H1 (cell line): ENCODE results near the gene BBS1. TPM values are rescaled to one million over a fixed set of nuclear protein-coding genes. Genes with fewer than 3 reads are reported as not detected.

Experiments
- CTCF ChIA-PET: fragments of 300-600 bp; sonication (Branson Sonifier 250); formaldehyde crosslinking; loops from one replicate; lab custom pipeline; 2021; ENCODE audit not compliant: partially characterized antibody; lab: Charles Lee
- POLR2A ChIA-PET: fragments of 300-600 bp; sonication (Branson Sonifier 250); formaldehyde crosslinking; loops from one replicate; lab custom pipeline; 2021; ENCODE audit warnings: inconsistent platforms; ENCODE audit not compliant: partially characterized antibody; lab: Charles Lee
- DNase-seq, 2 experiments: peaks; one replicate each; pipeline versions ENCODE4 v3.0.0 to v3.0.0-alpha.2; 2010 to 2022; ENCODE audit warnings: low spot score in 2 of 2, low read depth in 1 of 2, mixed read lengths in 1 of 2
- FAIRE-seq: peaks from 2 replicates; lab custom pipeline; 2011; peaks lifted over from hg19 to GRCh38; lab: Jason Lieb, UNC
- H2AFZ ChIP-seq: 2 replicates; pipeline ENCODE4 v1.8.1; 2012; ENCODE audit warnings: low read length, inconsistent platforms
- H2AK5ac ChIP-seq: 2 replicates; pipeline ENCODE4 v1.6.1; 2013; ENCODE audit warnings: low read depth, low read length
- H2BK120ac ChIP-seq: replicated peaks from 2 replicates; pipeline ENCODE3; 2013; ENCODE audit warnings: low read depth, low read length, inconsistent platforms
- H2BK12ac ChIP-seq: 2 replicates; pipeline ENCODE4 v1.6.1; 2013; ENCODE audit warnings: low read depth, low read length
- H2BK15ac ChIP-seq: 2 replicates; pipeline ENCODE4 v1.6.1; 2013; ENCODE audit warnings: low read length
- H2BK20ac ChIP-seq: 2 replicates; pipeline ENCODE4 v1.6.1; 2013; ENCODE audit warnings: low read length
- H2BK5ac ChIP-seq: 2 replicates; pipeline ENCODE4 v1.6.1; 2013; ENCODE audit warnings: low read depth, low read length
- H3K14ac ChIP-seq: 2 replicates; pipeline ENCODE4 v1.6.1; 2013; ENCODE audit warnings: inconsistent platforms; ENCODE audit not compliant: insufficient read length
- H3K18ac ChIP-seq: 2 replicates; pipeline ENCODE4 v1.6.1; 2013; ENCODE audit warnings: low read length; ENCODE audit errors: extremely low read depth
- H3K23ac ChIP-seq: 2 replicates; pipeline ENCODE4 v1.6.1; 2013; ENCODE audit warnings: inconsistent platforms; ENCODE audit not compliant: insufficient read length
- H3K23me2 ChIP-seq: 2 replicates; pipeline ENCODE4 v1.6.1; 2013; ENCODE audit warnings: low read depth, low read length
- H3K27ac ChIP-seq: 2 replicates; pipeline ENCODE4 v1.6.1; 2011; ENCODE audit warnings: low read depth, low read length, inconsistent platforms
- H3K27me3 ChIP-seq, 4 experiments: replicated peaks in 1 of 4; 1 replicate in 1 of 4; 2 replicates in 3 of 4; pipeline versions ENCODE4 v1.6.1 to v1.8.1; 2011 to 2013; ENCODE audit warnings: low read length in 3 of 4, mild to moderate bottlenecking in 3 of 4, inconsistent platforms in 2 of 4, mixed read lengths in 2 of 4, moderate library complexity in 1 of 4; ENCODE audit not compliant: control insufficient read depth in 3 of 4, insufficient read depth in 3 of 4; ENCODE audit errors: extremely low read depth in 1 of 4
- H3K36me3 ChIP-seq, 4 experiments: 2 replicates each; pipeline versions ENCODE4 v1.6.1 to v1.8.1; 2011 to 2013; ENCODE audit warnings: mild to moderate bottlenecking in 4 of 4, low read length in 3 of 4, moderate library complexity in 2 of 4, control low read depth in 1 of 4, inconsistent platforms in 1 of 4; ENCODE audit not compliant: insufficient read depth in 4 of 4, control insufficient read depth in 2 of 4
- H3K4ac ChIP-seq: replicated peaks from 2 replicates; pipeline ENCODE3; 2013; ENCODE audit warnings: low read length, low read depth, mixed read lengths, inconsistent platforms; ENCODE audit not compliant: insufficient read length
- H3K4me1 ChIP-seq, 4 experiments: replicated peaks in 1 of 4; 1 replicate in 1 of 4; 2 replicates in 3 of 4; pipeline versions ENCODE4 v1.6.1 to v1.8.1; 2011 to 2013; ENCODE audit warnings: low read length in 3 of 4, inconsistent platforms in 2 of 4, mixed read lengths in 1 of 4; ENCODE audit not compliant: insufficient read depth in 4 of 4, control insufficient read depth in 3 of 4
- H3K4me2 ChIP-seq, 2 experiments: 2 replicates each; pipeline versions ENCODE4 v1.6.1 to v1.8.1; 2011 to 2013; ENCODE audit warnings: low read depth in 2 of 2, low read length in 2 of 2, control low read depth in 1 of 2, inconsistent platforms in 1 of 2, mild to moderate bottlenecking in 1 of 2; ENCODE audit not compliant: insufficient read depth in 1 of 2
- H3K4me3 ChIP-seq, 4 experiments: fragments of 200-600, 300-600 bp in 1 of 4; sonication (generic), shearing (Covaris generic), sonication (Bioruptor Twin) in 1 of 4; 2 replicates each; pipeline versions ENCODE4 v1.5.1 to v1.8.1; 2011 to 2016; ENCODE audit warnings: low read length in 4 of 4, low read depth in 3 of 4, control low read depth in 2 of 4, inconsistent platforms in 2 of 4, mild to moderate bottlenecking in 2 of 4, mixed read lengths in 1 of 4, moderate library complexity in 1 of 4; ENCODE audit not compliant: insufficient read depth in 2 of 4; ENCODE audit errors: extremely low read depth in 1 of 4
- H3K56ac ChIP-seq: replicated peaks from 2 replicates; pipeline ENCODE3; 2013; ENCODE audit warnings: low read depth, mild to moderate bottlenecking, mixed read lengths, low read length, inconsistent platforms; ENCODE audit not compliant: insufficient read length
- H3K79me1 ChIP-seq: 2 replicates; pipeline ENCODE4 v1.6.1; 2013; ENCODE audit warnings: low read depth, low read length, control low read depth
- H3K79me2 ChIP-seq, 2 experiments: 2 replicates each; pipeline versions ENCODE4 v1.6.1 to v1.8.1; 2012 to 2013; ENCODE audit warnings: low read length in 2 of 2, mild to moderate bottlenecking in 2 of 2, inconsistent platforms in 1 of 2; ENCODE audit not compliant: insufficient read depth in 2 of 2, control insufficient read depth in 1 of 2
- H3K9ac ChIP-seq, 4 experiments: replicated peaks in 1 of 4; 1 replicate in 1 of 4; 2 replicates in 3 of 4; pipeline versions ENCODE4 v1.6.1 to v1.8.1; 2011 to 2013; ENCODE audit warnings: low read depth in 3 of 4, low read length in 3 of 4, control low read depth in 2 of 4, mild to moderate bottlenecking in 2 of 4, moderate library complexity in 2 of 4, inconsistent platforms in 1 of 4; ENCODE audit errors: extremely low read depth in 1 of 4
- H3K9me3 ChIP-seq, 2 experiments: 2 replicates each; pipeline versions ENCODE4 v1.6.1 to v1.8.1; 2012 to 2013; ENCODE audit warnings: mild to moderate bottlenecking in 2 of 2, moderate library complexity in 2 of 2, control low read depth in 1 of 2, inconsistent platforms in 1 of 2, low read depth in 1 of 2, low read length in 1 of 2, mixed read lengths in 1 of 2; ENCODE audit not compliant: insufficient read depth in 2 of 2
- H4K20me1 ChIP-seq, 2 experiments: replicated peaks in 1 of 2; 2 replicates each; pipeline versions ENCODE3 to v1.8.1; 2011 to 2013; ENCODE audit warnings: inconsistent platforms in 2 of 2, low read length in 2 of 2, mild to moderate bottlenecking in 1 of 2; ENCODE audit not compliant: insufficient read depth in 2 of 2, control insufficient read depth in 1 of 2
- H4K5ac ChIP-seq: 2 replicates; pipeline ENCODE4 v1.6.1; 2013; ENCODE audit warnings: low read length, low read depth, mixed read lengths, inconsistent platforms; ENCODE audit not compliant: insufficient read length
- H4K8ac ChIP-seq: 2 replicates; pipeline ENCODE4 v1.8.0; 2013; ENCODE audit warnings: mild to moderate bottlenecking, moderate library complexity, low read length, inconsistent platforms; ENCODE audit not compliant: insufficient read depth; ENCODE audit errors: extremely low read depth
- H4K91ac ChIP-seq: replicated peaks from 2 replicates; pipeline ENCODE3; 2013; ENCODE audit warnings: low read length, mixed read lengths, inconsistent platforms; ENCODE audit not compliant: insufficient read length
- ASH2L ChIP-seq: fragments of 200-600, 300-600 bp; sonication (generic); IDR thresholded peaks from one replicate; pipeline ENCODE4 v1.7.1; 2017; ENCODE audit warnings: low read length
- HDAC2 ChIP-seq, 2 experiments: fragments of 300-600 bp in 1 of 2; sonication (generic) in 1 of 2; IDR thresholded peaks; 2 replicates each; pipeline ENCODE4 v1.6.1; 2011 to 2012; ENCODE audit warnings: low read depth in 2 of 2, low read length in 2 of 2, mild to moderate bottlenecking in 2 of 2, moderate library complexity in 2 of 2, borderline replicate concordance in 1 of 2, inconsistent platforms in 1 of 2
- SIRT6 ChIP-seq: IDR thresholded peaks from one replicate; pipeline ENCODE4 v1.7.1; 2012; ENCODE audit warnings: low read length, inconsistent platforms
- SIX5 ChIP-seq: IDR thresholded peaks from 2 replicates; pipeline ENCODE4 v1.6.1; 2011; ENCODE audit warnings: mild to moderate bottlenecking, low read depth, low read length
- WGBS, 2 experiments: shearing (Covaris generic) in 1 of 2; methylation state at CpG; one replicate each; pipeline versions ENCODE4 v1.1.6 to v1.1.7; 2013 to 2015; ENCODE audit warnings: low lambda C conversion rate in 2 of 2, mixed read lengths in 2 of 2, inconsistent platforms in 1 of 2, low coverage in 1 of 2, missing lambda C conversion rate in 1 of 2; ENCODE audit not compliant: insufficient replicate concordance in 2 of 2, insufficient coverage in 1 of 2, insufficient read length in 1 of 2; ENCODE audit errors: extremely low coverage in 1 of 2, missing lambda C conversion rate in 1 of 2; 5-methylcytosine and 5-hydroxymethylcytosine counted together
- polyA plus RNA-seq, 7 experiments: library from polyadenylated mRNA; depleted of rRNA in 3 of 7; stranded (reverse) in 5 of 7; unstranded in 2 of 7; fragments of >200 nt in 5 of 7; fragments of 200-250 nt in 2 of 7; gene quantifications; 1 replicate in 5 of 7; 2 replicates in 1 of 7; 4 replicates in 1 of 7; pipeline versions ENCODE4 v1.2.1 to v1.2.3, GENCODE V29; 2011 to 2013; ENCODE audit warnings: missing spikeins in 2 of 7, mixed read lengths in 2 of 7
- total RNA-seq: library from RNA; stranded (reverse); fragmentation: NEBNext Ultra II Directional; extraction: Animal tissue kit (Norgen Biotek cat#: 25700); gene quantifications from 2 replicates; pipeline ENCODE4 v1.2.1, GENCODE V29; 2021

BBS1 gene
- total and polyA plus RNA-seq, 2 of the 8 experiments (the other 6 are each of a cell fraction or from before 2014, with no cell fraction given): 19.1 to 19.5 TPM

DNA sequence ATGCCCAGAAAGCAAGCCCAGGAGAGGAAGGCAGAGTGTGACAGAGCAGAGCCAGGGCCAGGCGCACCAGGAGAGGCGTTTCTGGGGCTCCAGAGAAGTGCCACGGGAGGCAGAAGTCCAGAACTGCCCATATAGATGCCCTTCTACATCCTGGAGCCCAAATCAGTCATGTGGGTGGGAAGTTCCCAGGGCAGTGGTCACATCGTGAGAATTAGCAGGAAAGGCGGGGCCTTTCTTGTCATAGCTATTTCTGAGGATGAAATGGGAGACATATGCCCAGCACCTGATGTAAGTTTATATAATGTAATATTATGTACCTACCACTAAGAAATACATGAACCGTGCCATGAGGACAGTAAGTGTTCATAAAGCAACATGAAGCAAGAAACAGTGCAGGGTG lies 22.3 kb downstream of the BBS1 start:
- Histone ChIP-seq H2BK5ac (no peak overlapping the region), H3K23ac (no peak overlapping the region), H3K4me3 (no peak overlapping the region), H4K20me1 (no peaks in the 10 kb centered on the region), H3K23me2 (no peaks in the 10 kb centered on the region), H3K27ac (no peak overlapping the region), H2BK120ac (no peak overlapping the region), H3K79me2 (no peaks in the 10 kb centered on the region), H3K27me3 (no peaks in the 10 kb centered on the region), H4K91ac (no peak overlapping the region), H3K4me1 (peaks cover 0 to 2% (median 0%) of the 10 kb centered on the region in 4 experiments; a peak in 1 of 7 replicates), H3K36me3 (peaks cover 0 to 2% (median 0%) of the 10 kb centered on the region in 4 experiments; a peak in 2 of 8 replicates), H4K8ac (no peak overlapping the region), H3K4me2 (no peak overlapping the region), H3K9me3 (no peaks in the 10 kb centered on the region), H3K56ac (no peak overlapping the region), H3K4ac (no peak overlapping the region), H3K79me1 (peaks cover 2% of the 10 kb centered on the region; the same call in 1 of the 2 replicates), H2BK20ac (no peak overlapping the region), H2BK15ac (no peak overlapping the region), H3K14ac (no peak overlapping the region), H3K18ac (no peak overlapping the region), H2BK12ac (no peak overlapping the region), H4K5ac (no peak overlapping the region), H2AK5ac (no peak overlapping the region), H3K9ac (no peak overlapping the region), H2AFZ (no peak overlapping the region)
- FAIRE-seq (no peak), DNase-seq (no peak)
- ChIA-PET POLR2A (interaction anchor here (0.5 to 7.1 kb wide), 10 partner anchors 9 to 206 kb away, joined by 3 to 30 read pairs (median 4); partner anchors contain the start of genes ACTN3 and ZDHHC24), CTCF (interaction anchor here (0.6 to 1.2 kb wide), 5 partner anchors 11 to 169 kb away, joined by 3 to 4 read pairs (median 3); no protein-coding TSS in a partner anchor)
- 86% methylated on average over 6 of the region's 6 CpGs; no CpG with 5 or more reads in 1 of the 2 experiments for WGBS, 2 experiments
- TF ChIP-seq SIRT6 (no peak), SIX5 (no peak), ASH2L (no peak), HDAC2 (IDR thresholded peaks at IDR 0.05; ENCODE audit: borderline replicate concordance in 1 of 2, low read depth in 2 of 2, low read length in 2 of 2) (no peak)
